Mucosa of stomach (tissue), 1 donor: ENCODE results near the gene CEP290.
A peak's percentile ranks its signal among the peaks of the same experiment; 100 is the strongest.

Source experiments
- H3K27me3 ChIP-seq: one replicate; pipeline ENCODE4 v1.7.0; 2013; ENCODE audit warnings: mild to moderate bottlenecking, low read length; ENCODE audit not compliant: control insufficient read depth, insufficient read depth
- H3K36me3 ChIP-seq: one replicate; pipeline ENCODE4 v1.7.0; 2013; ENCODE audit warnings: low read length; ENCODE audit not compliant: control insufficient read depth, insufficient read depth
- H3K4me1 ChIP-seq: one replicate; pipeline ENCODE4 v1.7.0; 2013; ENCODE audit warnings: mild to moderate bottlenecking, low read length; ENCODE audit not compliant: control insufficient read depth, insufficient read depth
- H3K4me3 ChIP-seq: one replicate; pipeline ENCODE4 v1.7.0; 2013; ENCODE audit warnings: low read length
- H3K9ac ChIP-seq: one replicate; pipeline ENCODE4 v1.7.0; 2013; ENCODE audit warnings: mild to moderate bottlenecking, low read length, moderate library complexity
- H3K9me3 ChIP-seq: one replicate; pipeline ENCODE4 v1.7.0; 2013; ENCODE audit warnings: mild to moderate bottlenecking, low read length, moderate library complexity; ENCODE audit not compliant: control insufficient read depth
- donor health status: Pancreatic carcinoma.

CEP290 gene

GRCh38 chr12:88141774-88142609, at the start of gene CEP290, which contains the start of gene TMTC3:
CEP290 (minus strand) TSS chr12:88142088; CDS start chr12:88141307, 781 bp downstream.
TMTC3 (plus strand) TSS chr12:88142307; CDS start chr12:88148316, 6,009 bp downstream.
- no peaks in the 10 kb centered on the region for H3K9me3 ChIP-seq
- H3K4me1 ChIP-seq: no peaks in the 10 kb centered on the region
- H3K27me3 ChIP-seq: no peaks in the 10 kb centered on the region
- peak within 1 kb of the TSS; percentile 71 for H3K9ac ChIP-seq
- H3K4me3 ChIP-seq: peak within 1 kb of the TSS; percentile 73
- H3K36me3 ChIP-seq: no peaks in the 10 kb centered on the region

- no peaks in the 10 kb centered on the region for H3K36me3 ChIP-seq
- H3K4me3 ChIP-seq: no peak overlapping the region
- no peak overlapping the region for H3K9ac ChIP-seq
- H3K27me3 ChIP-seq: no peaks in the 10 kb centered on the region
- no peaks in the 10 kb centered on the region for H3K9me3 ChIP-seq
- H3K4me1 ChIP-seq: no peaks in the 10 kb centered on the region
Observed at GRCh38 chr12:88188180-88188579, 46.3 kb upstream of the CEP290 start.

- H3K9me3 ChIP-seq: no peaks in the 10 kb centered on the region
- H3K4me1 ChIP-seq: no peaks in the 10 kb centered on the region
- H3K27me3 ChIP-seq: no peaks in the 10 kb centered on the region
- H3K9ac ChIP-seq: no peak overlapping the region
- H3K36me3 ChIP-seq: no peaks in the 10 kb centered on the region
- no peak overlapping the region for H3K4me3 ChIP-seq
Observed at GRCh38 chr12:88187571-88187970, 45.7 kb upstream of the CEP290 start.

- Histone ChIP-seq H3K4me3 (no peak overlapping the region), H3K27me3 (no peaks in the 10 kb centered on the region), H3K9me3 (no peaks in the 10 kb centered on the region), H3K36me3 (no peaks in the 10 kb centered on the region), H3K9ac (no peak overlapping the region), H3K4me1 (no peaks in the 10 kb centered on the region)
Observed at GRCh38 chr12:88185988-88186387, 44.1 kb upstream of the CEP290 start.

- Histone ChIP-seq H3K9ac (no peak overlapping the region), H3K36me3 (no peaks in the 10 kb centered on the region), H3K4me1 (no peaks in the 10 kb centered on the region), H3K27me3 (no peaks in the 10 kb centered on the region), H3K4me3 (no peak overlapping the region), H3K9me3 (no peaks in the 10 kb centered on the region)
Observed at GRCh38 chr12:88185279-88185678, 43.4 kb upstream of the CEP290 start.

GRCh38 chr12:88184196-88184595, 42.3 kb upstream of the CEP290 start:
- H3K4me3 ChIP-seq: no peak overlapping the region
- no peaks in the 10 kb centered on the region for H3K27me3 ChIP-seq
- no peaks in the 10 kb centered on the region for H3K9me3 ChIP-seq
- no peaks in the 10 kb centered on the region for H3K36me3 ChIP-seq
- H3K4me1 ChIP-seq: no peaks in the 10 kb centered on the region
- no peak overlapping the region for H3K9ac ChIP-seq

GRCh38 chr12:88182416-88182815, 40.5 kb upstream of the CEP290 start:
- Histone ChIP-seq H3K9ac (no peak overlapping the region), H3K4me1 (no peaks in the 10 kb centered on the region), H3K4me3 (no peak overlapping the region), H3K27me3 (no peaks in the 10 kb centered on the region), H3K9me3 (no peaks in the 10 kb centered on the region), H3K36me3 (no peaks in the 10 kb centered on the region)

- no peaks in the 10 kb centered on the region for H3K4me1 ChIP-seq
- no peaks in the 10 kb centered on the region for H3K9me3 ChIP-seq
- no peak overlapping the region for H3K9ac ChIP-seq
- no peak overlapping the region for H3K4me3 ChIP-seq
- no peaks in the 10 kb centered on the region for H3K36me3 ChIP-seq
- H3K27me3 ChIP-seq: no peaks in the 10 kb centered on the region
Observed at GRCh38 chr12:88181881-88182280, 40.0 kb upstream of the CEP290 start.

- H3K36me3 ChIP-seq: no peaks in the 10 kb centered on the region
- no peak overlapping the region for H3K9ac ChIP-seq
Observed at GRCh38 chr12:88179436-88180014, 37.6 kb upstream of the CEP290 start.

GRCh38 chr12:88175544-88175943, 33.7 kb upstream of the CEP290 start:
- H3K36me3 ChIP-seq: no peaks in the 10 kb centered on the region
- no peaks in the 10 kb centered on the region for H3K9me3 ChIP-seq
- no peak overlapping the region for H3K9ac ChIP-seq
- H3K27me3 ChIP-seq: no peaks in the 10 kb centered on the region
- H3K4me1 ChIP-seq: no peaks in the 10 kb centered on the region
- H3K4me3 ChIP-seq: no peak overlapping the region

More at GRCh38 chr12:88179436-88180014, 37.6 kb upstream of the CEP290 start:
- H3K4me3 ChIP-seq: no peak overlapping the region
- no peaks in the 10 kb centered on the region for H3K4me1 ChIP-seq
- H3K27me3 ChIP-seq: no peaks in the 10 kb centered on the region
- no peaks in the 10 kb centered on the region for H3K9me3 ChIP-seq

- Histone ChIP-seq H3K36me3 (no peaks in the 10 kb centered on the region), H3K27me3 (no peaks in the 10 kb centered on the region), H3K4me1 (no peaks in the 10 kb centered on the region), H3K4me3 (no peak overlapping the region), H3K9ac (no peak overlapping the region), H3K9me3 (no peaks in the 10 kb centered on the region)
Observed at GRCh38 chr12:88172844-88173407, 31.0 kb upstream of the CEP290 start.

GRCh38 chr12:88167384-88167783, 25.5 kb upstream of the CEP290 start:
- Histone ChIP-seq H3K4me3 (no peak overlapping the region), H3K9ac (no peak overlapping the region), H3K4me1 (no peaks in the 10 kb centered on the region), H3K36me3 (no peaks in the 10 kb centered on the region), H3K27me3 (no peaks in the 10 kb centered on the region), H3K9me3 (no peaks in the 10 kb centered on the region)
